ENCODE measurements around the gene SPOCD1.

Gene SPOCD1

DNA sequence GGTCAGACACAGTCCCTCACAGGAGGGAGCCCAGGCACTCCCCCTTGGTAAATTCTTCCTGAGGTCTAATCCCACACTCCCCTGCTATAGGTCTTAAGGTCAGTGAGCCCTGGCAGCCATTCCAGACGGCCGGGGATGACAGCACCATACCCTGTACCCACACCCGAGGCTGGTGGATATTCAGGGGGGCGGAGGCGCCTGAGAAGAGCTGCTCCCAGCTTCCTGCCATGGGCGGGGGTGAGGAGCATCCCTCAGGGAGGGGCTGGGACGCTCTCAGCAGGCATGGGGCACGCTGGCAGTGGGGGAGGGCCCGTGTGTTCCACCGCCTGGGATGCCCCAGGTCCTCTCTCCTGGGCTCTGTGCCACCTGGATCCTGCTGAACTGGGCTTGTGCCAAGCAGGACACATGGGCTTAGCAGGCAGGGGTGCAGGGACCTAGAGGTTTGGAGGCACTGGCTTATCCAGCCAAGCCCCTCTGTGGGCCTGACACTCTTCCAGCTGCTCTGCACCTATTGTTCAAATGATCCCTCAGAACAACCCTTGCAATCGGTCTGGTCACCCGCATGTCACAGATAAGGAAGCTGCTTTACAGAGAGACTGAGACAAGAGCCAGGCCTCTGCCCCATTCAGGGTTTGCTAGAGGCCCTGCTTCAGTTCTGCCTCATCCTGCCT is 46.0 kb downstream of the SPOCD1 start:
- no peak for DNase-seq

DNA sequence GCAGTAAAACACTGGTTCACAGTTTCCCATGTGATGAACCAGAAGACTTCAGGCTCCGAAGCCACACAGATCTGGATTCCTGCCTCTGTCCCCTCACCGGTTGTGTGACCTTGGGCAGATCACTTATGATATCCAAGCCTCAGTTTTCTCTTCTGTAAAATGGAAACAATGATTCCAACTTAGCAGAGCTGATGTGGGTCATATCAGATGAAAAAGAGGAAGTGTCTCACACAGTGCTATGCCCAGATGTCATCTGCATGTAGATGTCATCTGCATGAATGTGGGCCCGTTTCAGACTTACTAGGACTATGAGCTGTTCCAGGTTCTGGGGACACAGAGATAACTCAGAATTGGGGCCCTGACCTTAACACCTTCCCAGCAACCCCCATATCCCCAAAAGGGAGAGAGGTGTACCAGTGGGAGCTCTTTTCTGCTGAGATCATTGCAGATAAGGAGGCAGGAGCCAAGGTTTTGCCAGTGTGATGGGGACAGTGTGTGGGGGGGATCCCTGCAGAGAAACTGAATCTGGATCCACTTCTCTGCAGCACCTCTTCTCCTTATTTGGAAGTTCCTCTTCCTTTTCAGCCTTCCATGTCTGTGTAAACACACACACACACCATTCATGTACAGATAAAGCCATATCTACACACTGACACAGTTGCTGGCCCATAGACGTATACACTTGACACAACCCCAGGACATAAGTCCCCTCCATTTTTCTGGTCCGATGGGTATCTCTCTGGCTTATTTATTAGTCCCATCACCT is 46.7 kb downstream of the SPOCD1 start:
- DNase-seq = no peak

DNA sequence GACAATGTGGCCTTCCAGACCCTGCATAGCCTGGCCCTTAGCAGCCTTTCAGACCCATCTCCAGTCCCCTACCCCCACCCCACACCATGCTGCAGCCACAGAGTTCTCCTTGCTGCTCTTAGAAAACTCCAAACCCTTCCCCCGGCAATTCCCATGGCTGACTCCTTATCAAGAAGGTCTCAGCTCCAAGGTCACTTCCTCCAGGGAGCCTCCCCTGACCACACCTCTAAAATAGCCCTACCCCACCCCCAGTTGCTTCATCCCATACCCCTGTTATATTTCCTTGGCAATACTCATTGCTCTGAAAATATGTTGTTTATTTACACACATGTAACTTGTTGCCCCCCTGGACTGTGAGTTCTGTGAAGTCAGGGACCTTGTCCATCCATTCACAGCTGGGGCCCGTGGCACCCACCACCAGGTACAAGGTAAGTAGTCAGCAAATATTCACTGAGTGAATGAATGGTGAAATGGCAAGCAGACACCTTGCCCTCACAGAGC is 47.4 kb downstream of the SPOCD1 start:
- no peak for DNase-seq

DNA sequence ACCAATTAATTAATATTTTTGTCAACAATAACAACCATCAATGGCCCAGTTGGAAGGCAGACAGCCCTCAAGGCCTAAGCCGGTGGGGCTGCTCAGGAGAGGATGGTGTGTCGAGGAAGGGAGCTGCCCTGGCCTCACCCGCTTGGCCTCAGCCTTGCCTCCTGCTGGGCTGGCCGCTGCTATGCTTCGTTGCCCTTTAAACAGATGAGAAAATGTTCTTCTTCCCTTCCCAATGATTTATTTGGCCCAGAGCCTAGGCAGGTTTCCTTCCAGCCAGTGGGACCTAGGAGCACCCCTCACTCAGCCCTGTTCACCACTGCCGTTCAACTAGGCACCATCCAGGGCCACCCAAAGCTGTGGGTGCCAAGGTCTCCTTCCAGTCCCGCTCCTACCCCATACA is 48.6 kb downstream of the SPOCD1 start:
- no peak for DNase-seq

DNA sequence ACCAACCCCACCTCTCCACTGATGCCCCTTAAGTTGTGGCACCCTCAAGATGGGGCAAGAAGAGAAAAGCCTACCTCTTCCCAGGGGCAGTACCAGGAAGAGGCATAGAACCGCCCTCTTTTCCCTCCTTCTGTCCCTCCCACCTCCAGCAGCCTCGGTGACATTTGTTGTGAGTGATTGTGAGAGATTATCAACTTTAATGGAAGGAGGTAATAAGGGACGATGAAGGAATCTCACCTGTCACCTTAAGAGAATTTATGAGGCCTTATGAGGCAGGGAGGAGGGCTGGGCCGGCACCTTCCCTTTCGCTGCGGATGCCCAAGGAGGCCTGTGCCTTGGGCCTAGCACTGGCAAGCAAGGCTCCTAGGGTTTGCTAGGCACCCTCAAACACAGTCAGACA is 50.3 kb downstream of the SPOCD1 start:
- no peak for DNase-seq

DNA sequence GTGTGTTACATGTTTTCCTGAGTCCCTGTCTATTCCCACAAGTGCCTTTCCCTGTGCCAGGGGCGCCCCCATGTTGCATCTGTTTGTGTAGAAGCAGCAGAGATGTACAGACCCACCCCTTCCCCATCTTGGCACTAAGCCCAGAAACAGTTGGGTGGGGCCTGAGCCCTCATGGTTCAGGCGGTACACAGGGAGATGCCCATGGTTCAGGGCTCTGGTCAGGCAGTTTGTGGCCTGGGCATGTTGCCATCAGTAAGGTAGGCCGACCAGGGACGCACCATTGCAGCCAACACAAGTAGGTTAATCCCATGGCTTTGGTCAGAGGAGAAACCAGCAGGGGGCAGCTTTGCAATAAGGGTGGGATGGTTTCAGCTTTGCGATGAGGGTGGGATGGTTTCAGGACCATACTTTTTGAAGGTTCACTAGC is 50.8 kb downstream of the SPOCD1 start:
- no peak for DNase-seq

DNA sequence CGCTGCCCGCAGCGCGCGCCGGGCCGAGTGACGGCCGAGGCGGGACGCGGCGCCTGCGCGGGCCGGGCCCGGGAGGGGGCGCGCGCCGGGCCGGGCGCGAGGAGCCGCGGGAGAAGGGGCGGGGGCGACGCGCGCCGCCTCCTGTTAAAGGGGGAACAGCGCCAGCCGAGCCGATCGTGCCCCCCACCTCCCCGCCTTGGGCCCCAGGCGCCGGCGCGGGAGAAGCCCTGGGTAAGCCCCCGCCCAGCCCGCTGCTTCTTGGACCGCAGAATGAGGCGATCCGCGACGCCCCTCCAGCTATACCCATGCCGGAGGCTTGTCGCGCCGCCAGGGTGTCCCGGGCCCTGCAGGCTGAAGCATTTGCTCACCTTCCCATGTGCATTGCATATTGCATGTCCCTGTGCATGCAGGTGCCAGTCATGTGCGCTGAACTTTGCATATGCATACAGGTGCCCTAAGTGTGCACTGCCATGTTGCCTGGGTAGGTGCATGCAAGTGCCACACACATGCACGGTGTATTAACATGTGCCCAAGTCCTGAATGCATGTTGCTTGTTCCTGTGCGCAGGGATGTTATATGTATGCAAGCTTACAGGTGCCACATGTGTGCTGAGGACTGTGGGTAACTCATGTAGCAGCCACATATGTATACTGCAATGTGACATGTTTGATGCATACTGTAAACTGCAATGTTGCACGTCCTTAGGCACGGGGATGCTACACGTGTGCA is 51.3 kb downstream of the SPOCD1 start, which contains the start of gene ADGRB2:
Gene ADGRB2, minus strand, starts transcription at position 29 of the 729 bp plus-strand sequence. CDS start 7,119 bp downstream, outside the sequence.
- no peak for DNase-seq

DNA sequence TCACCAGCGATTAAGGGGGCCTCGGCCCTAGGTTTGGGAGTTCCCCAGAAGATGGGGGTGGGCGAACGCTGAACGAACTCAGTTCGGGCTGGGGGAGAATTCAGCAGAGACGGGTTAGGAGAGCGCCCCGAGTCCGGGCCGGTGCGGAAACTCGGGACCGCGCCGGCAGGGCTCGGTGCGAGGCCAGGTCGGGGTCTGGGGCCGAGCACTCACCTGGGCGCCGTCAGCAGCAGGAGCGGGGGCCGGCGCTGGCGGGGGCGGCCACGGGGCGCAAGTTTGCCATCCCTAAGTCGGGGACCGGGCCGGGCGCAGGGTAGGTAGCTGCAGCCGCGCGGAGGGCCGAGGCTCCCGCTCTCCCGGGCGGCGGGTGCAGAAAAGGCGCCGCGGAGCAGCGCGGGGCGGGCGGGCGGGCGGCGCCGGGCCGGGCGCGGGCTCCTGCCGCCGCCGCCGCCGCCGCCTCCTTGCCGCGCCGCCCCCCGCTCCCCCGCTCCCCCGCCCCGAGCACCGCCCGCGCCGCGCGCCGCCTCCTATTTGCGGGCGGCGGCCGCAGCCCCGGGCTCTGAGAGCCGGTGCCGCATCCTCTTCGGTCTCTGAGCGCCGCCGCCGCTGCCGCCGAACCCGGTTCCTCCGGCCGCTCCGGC is 52.0 kb downstream of the SPOCD1 start:
- no peak for DNase-seq

DNA sequence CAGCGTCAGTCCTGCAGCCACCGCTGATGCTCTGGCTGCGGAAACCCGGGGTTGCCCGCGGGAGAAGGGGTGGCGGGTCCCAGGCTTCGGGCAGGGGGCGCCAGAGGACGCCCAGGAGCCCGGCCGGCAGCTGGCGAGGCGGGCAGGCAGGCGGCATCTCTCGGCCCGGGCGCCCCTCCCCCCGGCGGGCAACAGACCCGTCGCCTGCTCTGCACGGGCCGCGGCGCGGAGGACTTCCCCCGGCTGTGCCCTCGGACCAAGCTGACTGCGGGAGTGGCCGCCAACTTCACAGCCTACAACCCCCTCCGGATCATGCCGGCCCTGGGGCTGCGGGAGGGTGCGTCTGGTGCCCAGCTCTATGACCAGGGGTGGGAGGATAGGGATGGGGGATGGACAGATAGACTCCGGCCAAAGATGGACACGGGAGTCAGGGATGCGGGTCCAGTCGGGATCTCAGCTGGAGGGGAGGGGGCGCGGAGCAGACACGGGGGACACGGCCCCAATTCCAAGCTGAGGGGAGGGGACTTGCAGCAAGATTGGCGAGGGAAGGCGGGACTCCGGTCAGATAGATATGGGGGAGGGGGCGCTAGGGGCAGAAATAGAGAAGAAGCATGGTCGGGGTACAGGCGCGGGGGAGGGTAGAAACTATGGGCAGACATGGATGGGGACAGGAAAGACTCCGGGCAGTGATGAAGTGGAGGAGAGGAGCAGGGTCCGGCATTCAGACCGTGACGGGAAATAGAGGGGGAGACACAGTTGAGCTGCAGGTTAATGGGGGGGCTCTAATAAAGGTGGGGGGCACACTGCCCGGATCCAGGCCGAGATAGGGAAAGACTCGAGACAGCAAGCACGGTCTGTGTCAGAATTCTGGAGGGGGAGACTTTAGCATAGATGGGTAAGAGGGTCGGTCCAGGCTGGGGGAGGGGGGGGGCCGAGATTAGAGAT is 52.8 kb downstream of the SPOCD1 start:
- no peak for DNase-seq

DNA sequence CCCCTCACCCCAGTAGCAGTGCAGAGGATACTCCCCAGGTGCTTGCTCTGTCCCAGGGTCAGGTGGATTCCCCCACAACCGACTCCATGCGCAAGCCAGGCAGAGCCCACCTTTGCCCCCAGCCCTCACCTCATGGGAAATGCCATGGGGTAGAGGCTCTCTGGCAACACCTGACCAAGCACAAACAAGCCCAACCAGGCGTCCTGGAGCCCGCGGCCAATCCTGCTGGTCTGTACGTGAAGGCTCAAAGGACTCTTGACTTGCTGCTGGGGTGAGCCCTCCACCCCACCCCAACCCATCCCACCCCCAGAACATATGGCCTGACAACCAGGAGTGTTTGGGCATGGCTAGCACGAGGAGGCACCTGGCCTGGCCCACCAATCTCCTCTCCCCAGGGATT is 53.5 kb downstream of the SPOCD1 start:
- DNase-seq = no peak

DNA sequence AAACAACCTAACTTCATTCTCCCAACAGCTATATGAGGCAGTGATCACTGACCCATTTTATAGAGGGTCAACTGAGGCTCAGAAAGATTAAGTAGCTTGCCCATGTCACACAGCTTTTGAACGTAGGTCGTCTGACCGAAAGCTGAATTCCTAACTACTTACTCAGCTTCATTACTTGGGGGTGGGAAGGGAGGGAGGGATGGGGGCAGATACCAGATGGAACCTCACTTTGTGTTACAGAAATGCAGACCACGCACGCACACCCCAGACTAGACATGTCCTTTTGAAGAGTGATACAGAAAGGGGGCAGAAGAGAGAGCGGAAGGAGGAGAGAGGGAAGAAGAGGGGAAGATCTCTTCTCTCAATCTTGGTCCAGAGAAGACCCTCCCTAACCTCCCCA is 53.9 kb downstream of the SPOCD1 start:
- no peak for DNase-seq

DNA sequence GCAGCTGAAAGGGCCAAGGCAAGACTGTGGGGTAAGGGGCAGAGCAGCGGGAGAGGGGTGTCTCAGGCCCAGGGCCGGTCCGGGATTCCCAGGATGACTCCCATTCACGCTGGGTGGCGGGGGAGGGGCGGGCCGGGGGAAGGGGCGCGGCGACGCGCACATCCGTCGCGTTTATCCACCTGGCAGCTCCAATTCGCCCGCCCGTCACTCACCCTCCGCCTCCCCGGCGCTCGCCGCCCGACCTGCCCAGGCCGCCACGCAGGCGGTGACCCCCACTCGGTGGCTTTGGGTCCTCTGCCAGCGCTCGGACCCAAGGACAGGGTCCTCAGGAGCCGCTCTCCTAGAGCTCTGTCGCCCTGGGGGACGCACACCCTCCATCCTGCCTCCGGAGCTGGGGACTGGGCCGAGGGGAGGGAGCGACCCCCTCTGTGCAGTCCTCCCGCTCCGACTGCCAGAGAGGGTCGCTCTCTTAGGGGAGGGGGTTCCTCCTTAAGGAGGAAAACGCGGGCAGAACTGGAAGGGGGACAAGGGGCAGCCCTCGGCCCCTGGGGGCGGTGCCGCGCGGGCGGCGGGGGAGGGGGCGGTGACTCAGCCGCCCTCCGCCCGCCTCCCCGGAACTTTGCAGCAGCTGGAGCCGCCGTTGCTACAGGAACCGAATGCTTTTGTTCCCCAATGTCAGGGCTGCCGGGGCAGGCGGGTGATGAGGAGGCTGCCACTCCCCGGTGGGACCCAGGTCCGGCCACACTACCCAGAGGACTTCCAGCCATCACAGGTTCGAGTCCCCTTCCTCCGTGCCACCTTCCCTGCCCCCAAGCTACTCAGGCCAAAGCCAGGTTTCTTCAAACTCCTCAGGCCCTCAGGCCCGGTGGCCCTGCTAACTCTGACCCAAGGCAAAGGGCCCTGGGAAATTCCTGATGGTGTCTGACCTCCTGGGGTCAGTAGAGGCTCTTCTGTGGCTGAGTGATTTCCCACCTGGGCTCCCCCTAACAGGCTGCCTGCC is 55.1 kb downstream of the SPOCD1 start:
- DNase-seq = no peak

DNA sequence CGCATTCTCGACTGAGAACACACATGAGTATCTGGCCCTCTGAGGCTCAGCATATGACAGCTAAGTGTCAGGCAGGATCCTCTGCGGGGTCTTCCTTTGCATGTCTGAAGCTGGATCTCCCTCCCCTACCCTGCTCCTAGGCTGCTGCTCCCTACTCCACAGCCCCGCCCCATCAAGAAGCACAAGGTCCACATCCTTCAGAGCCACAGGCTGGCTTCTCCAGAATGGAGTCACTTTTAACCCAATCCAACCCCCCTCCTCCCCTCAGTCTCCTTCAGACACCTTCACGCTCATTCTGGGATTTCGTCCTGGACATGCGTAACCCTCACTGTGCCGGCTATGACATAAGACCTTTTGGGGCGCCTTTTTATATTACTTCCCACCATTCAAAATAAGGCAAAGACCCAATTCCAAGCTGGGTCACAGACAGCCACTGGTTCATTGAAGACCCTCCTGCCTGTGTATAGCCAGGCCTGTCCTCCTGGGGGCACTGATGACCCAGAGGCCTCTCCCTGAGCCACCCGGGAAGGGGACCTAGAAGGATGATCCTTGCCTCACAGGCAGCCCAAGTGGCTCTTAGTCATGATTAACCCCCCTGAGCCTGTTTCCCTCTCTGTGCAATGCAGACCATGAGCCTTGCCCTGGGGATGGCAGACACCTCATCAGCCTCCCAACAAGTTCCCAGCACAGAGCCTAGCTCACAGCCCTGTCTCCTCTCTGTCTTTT is 56.4 kb downstream of the SPOCD1 start:
- DNase-seq = no peak

DNA sequence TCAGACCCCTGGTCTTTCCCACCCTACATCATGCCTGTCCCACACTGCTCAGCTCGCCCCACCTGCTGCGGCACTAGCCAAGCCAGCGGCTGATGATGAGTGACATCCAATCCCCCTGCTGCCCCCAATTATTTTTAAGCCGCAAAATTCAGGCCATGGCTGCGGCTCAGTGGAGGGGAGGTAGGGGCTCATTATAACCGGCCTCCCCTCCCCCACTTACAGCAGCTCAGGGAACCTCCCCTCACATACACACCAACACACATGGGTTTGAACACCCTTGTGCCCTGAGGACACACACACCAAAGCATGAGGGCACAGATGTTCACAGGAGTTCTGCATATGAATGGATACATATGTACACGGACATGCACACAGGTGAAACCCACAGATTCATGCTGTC is 57.0 kb downstream of the SPOCD1 start:
- DNase-seq = no peak

DNA sequence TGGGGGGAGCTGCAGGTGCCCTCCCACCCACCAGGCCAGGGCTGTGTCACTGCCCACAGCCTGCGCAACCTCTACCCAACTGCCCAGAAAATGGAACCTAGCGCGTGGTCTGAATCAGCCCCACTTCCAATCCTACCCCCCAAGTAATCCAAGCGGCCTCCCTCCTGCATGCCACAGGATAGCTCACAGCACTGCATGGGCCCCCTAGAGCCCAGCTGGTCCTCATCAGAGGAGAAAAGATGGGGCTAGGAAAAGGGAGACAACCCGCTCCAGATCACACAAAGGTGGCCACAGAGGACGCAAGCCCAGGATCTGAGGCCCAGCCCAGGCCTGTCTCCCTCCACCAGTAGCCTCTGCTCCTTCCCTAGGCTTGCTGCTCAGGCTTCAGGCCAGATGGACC is 57.8 kb downstream of the SPOCD1 start:
- no peak for DNase-seq

DNA sequence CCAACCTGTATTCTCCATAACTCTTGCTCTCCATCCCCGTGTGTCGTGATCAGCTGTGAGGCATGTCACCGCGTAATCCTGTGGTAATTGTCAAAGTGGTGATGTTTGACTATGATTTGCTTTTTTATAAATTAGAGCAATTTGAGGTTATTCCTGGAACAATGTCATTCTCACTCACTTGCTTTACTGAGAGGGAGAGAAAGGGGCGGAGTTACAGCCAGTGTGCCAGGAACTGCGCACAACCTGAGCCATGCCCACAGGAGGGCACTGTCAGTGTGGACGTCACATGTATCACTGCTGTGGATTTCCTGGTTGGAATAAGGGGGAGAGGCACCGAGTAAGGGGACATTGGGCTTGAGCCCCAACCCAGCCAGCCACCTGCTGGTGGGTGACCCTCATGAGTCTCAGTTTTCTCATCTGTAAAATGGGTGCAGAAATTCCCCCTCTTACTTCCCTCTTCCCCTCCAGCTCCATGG is 58.6 kb downstream of the SPOCD1 start:
- no peak for DNase-seq

DNA sequence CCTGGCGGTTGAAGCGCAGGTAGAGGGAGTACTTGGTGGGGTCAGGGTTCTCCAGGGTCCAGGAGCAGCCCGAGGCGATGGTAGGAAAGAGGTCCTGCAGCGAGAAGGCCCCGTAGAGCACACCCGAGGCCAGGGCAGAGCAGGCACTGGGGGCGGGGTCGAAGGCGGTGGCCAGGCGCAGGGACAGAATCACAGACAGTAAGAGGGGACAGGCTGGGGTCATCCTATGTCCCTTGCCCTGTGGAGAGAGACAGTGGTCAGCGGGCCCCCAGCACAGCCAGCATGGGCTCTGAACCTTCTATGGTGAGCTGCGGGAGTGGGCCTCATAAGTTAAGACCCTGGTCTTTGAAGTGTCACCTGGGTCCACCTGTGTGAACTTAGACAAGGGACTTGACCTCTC is 59.2 kb downstream of the SPOCD1 start:
- no peak for DNase-seq

DNA sequence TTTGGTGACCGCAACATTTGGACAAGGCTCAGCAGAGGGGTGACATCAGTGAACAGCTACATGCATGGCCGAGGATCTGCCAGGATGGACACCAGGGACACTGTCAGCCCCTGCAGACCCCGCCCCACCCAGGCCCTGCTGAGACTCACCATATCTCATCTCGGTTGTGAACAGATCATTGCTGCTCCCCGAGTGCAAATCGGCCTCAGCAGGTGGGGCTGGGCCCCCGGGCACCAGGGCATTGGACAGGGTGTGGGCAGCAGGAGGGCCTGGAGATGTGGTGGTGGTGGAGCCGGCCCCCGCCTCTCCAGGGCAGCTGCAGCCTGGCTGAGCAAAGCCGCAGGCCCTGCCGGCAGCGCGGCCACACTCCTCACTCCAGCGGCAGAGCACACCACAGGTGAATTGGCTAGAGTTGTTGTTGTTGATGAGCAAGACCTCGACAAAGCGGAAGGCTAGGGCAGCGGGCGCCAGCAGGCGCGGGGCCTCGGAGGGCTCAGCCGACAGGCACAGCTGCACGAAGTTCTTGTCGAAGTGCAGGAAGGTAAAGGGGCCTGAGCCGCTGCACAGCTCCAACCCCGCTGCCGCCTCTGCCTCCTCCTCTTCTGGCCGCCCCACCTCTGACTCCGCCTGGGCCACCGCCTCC is 59.9 kb downstream of the SPOCD1 start:
- DNase-seq = no peak

DNA sequence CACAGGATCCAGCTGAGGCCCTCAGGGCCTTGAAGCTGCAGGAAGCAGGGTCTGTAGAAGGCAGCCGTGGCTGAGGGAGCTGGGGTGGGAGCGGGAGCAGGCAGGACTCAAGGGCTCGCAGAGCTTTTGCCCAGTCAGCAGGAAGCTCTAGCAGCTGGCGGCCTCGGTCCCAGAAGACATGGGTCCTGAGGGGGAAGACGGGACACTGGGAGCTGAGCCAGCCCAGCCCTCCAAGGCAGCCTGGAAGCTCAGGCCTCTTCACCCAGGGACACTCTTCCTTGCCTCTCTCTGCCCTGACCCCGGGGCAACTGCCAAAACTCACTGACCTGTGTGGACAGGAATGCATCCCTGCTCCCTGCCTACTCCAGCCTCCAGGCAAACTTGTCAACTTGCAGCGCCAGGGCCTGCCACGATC is 60.6 kb downstream of the SPOCD1 start:
- DNase-seq = no peak
